Neuronal stem cell (in vitro differentiated cells): ENCODE measurements around the gene MARK4.
A peak's percentile ranks its signal among the peaks of the same experiment; 100 is the strongest.

Source experiments
- DNase-seq: peaks from one replicate; pipeline ENCODE4 v3.0.0-alpha.2; 2013; ENCODE audit warnings: low spot score
- H2AFZ ChIP-seq: one replicate; pipeline ENCODE4 v1.6.1; 2013; ENCODE audit warnings: mild to moderate bottlenecking, low read length, inconsistent platforms
- H2AK5ac ChIP-seq: 2 replicates; pipeline ENCODE4 v1.6.1; 2013; ENCODE audit warnings: low read depth, mild to moderate bottlenecking, inconsistent platforms, low read length, moderate library complexity, mixed read lengths
- H2BK120ac ChIP-seq: 2 replicates; pipeline ENCODE4 v1.6.1; 2013; ENCODE audit warnings: low read depth, mild to moderate bottlenecking, inconsistent platforms, low read length, moderate library complexity, mixed read lengths
- H2BK12ac ChIP-seq: one replicate; pipeline ENCODE4 v1.6.1; 2013; ENCODE audit warnings: low read length, inconsistent platforms
- H2BK15ac ChIP-seq: 2 replicates; pipeline ENCODE4 v1.6.1; 2013; ENCODE audit warnings: mild to moderate bottlenecking, low read length, inconsistent platforms, mixed read lengths
- H2BK5ac ChIP-seq: one replicate; pipeline ENCODE4 v1.6.1; 2013; ENCODE audit warnings: inconsistent platforms, mild to moderate bottlenecking, low read length, moderate library complexity
- H3K14ac ChIP-seq: one replicate; pipeline ENCODE4 v1.6.1; 2013; ENCODE audit warnings: low read length, inconsistent platforms
- H3K18ac ChIP-seq: 2 replicates; pipeline ENCODE4 v1.6.1; 2013; ENCODE audit warnings: low read length, inconsistent platforms
- H3K23ac ChIP-seq: 2 replicates; pipeline ENCODE4 v1.6.1; 2013; ENCODE audit warnings: low read depth, mild to moderate bottlenecking, mixed read lengths, low read length, inconsistent platforms; ENCODE audit not compliant: poor library complexity
- H3K27ac ChIP-seq: replicated peaks from 3 replicates; pipeline ENCODE4 v1.5.1; 2013; ENCODE audit warnings: low read length, inconsistent platforms
- H3K27me3 ChIP-seq, 3 experiments: 2 replicates each; pipeline ENCODE4 v1.6.1; 2013; ENCODE audit warnings: low read length in 3 of 3, mild to moderate bottlenecking in 2 of 3, inconsistent platforms in 1 of 3, low read depth in 1 of 3, mixed read lengths in 1 of 3, moderate library complexity in 1 of 3; ENCODE audit not compliant: control insufficient read depth in 3 of 3, insufficient read depth in 3 of 3
- H3K36me3 ChIP-seq, 2 donors: replicated peaks in 1 of 2; 2 replicates each; pipeline ENCODE4 v1.6.1; 2013; ENCODE audit warnings: low read length in 2 of 2; ENCODE audit not compliant: control insufficient read depth in 2 of 2, insufficient read depth in 2 of 2
- H3K4ac ChIP-seq: 2 replicates; pipeline ENCODE4 v1.6.1; 2013; ENCODE audit warnings: inconsistent platforms, mild to moderate bottlenecking, low read length, moderate library complexity
- H3K4me1 ChIP-seq, 2 donors: 1 replicate in 1 of 2; 2 replicates in 1 of 2; pipeline ENCODE4 v1.6.1; 2013; ENCODE audit warnings: low read length in 2 of 2, low read depth in 1 of 2; ENCODE audit not compliant: control insufficient read depth in 2 of 2, insufficient read depth in 1 of 2
- H3K4me2 ChIP-seq: one replicate; pipeline ENCODE4 v1.6.1; 2013; ENCODE audit warnings: mild to moderate bottlenecking, low read length, inconsistent platforms; ENCODE audit not compliant: insufficient read depth, poor library complexity, severe bottlenecking
- H3K4me3 ChIP-seq, 2 donors: 2 replicates each; pipeline ENCODE4 v1.5.1; 2013; ENCODE audit warnings: low read length in 2 of 2, mild to moderate bottlenecking in 2 of 2, inconsistent platforms in 1 of 2, moderate library complexity in 1 of 2
- H3K79me1 ChIP-seq: one replicate; pipeline ENCODE4 v1.6.1; 2013; ENCODE audit warnings: low read depth, mild to moderate bottlenecking, inconsistent platforms, low read length, moderate library complexity
- H3K9ac ChIP-seq: one replicate; pipeline ENCODE4 v1.6.1; 2013; ENCODE audit warnings: mild to moderate bottlenecking, low read depth, low read length, inconsistent platforms; ENCODE audit not compliant: poor library complexity
- H3K9me3 ChIP-seq, 2 donors: replicated peaks in 1 of 2; 2 replicates each; pipeline versions ENCODE3 to v1.6.1; 2013; ENCODE audit warnings: low read length in 2 of 2, mild to moderate bottlenecking in 2 of 2, inconsistent platforms in 1 of 2, low read depth in 1 of 2, mixed read lengths in 1 of 2, moderate library complexity in 1 of 2; ENCODE audit not compliant: control insufficient read depth in 2 of 2, insufficient read depth in 1 of 2
- H4K8ac ChIP-seq: one replicate; pipeline ENCODE4 v1.6.1; 2013; ENCODE audit warnings: low read depth, mild to moderate bottlenecking, inconsistent platforms, low read length, moderate library complexity
- H4K91ac ChIP-seq: one replicate; pipeline ENCODE4 v1.6.1; 2013; ENCODE audit warnings: low read length, low read depth, mild to moderate bottlenecking, inconsistent platforms; ENCODE audit not compliant: poor library complexity
- WGBS, 2 donors: extraction: QIAGEN DNeasy Blood & Tissue Kit; methylation state at CpG; one replicate each; pipeline ENCODE4 v1.1.7; 2013; ENCODE audit warnings: missing lambda C conversion rate in 2 of 2, mixed read lengths in 1 of 2; ENCODE audit not compliant: insufficient read length in 2 of 2, insufficient replicate concordance in 1 of 2; ENCODE audit errors: extremely low coverage in 2 of 2; 5-methylcytosine and 5-hydroxymethylcytosine counted together

MARK4 gene

GRCh38 chr19:45293682-45294081 lies 42.6 kb downstream of the MARK4 start:
- H3K9me3 ChIP-seq: peaks cover 4 to 20% of the 10 kb centered on the region in 2 donors
- no peak overlapping the region for H2AK5ac ChIP-seq
- H2AFZ ChIP-seq: no peak overlapping the region
- H3K4me1 ChIP-seq: no peaks in the 10 kb centered on the region
- no peak overlapping the region for H4K8ac ChIP-seq
- no peak overlapping the region for H2BK12ac ChIP-seq
- peaks cover 36 to 78% of the 10 kb centered on the region in 2 donors for H3K36me3 ChIP-seq
- no peak overlapping the region for H2BK120ac ChIP-seq
- no peak overlapping the region for H4K91ac ChIP-seq
- H3K4ac ChIP-seq: no peak overlapping the region
- no peak overlapping the region for H3K4me2 ChIP-seq
- H3K14ac ChIP-seq: no peak overlapping the region
- no peak overlapping the region for H3K9ac ChIP-seq
- no peaks in the 10 kb centered on the region for H3K79me1 ChIP-seq
- no peaks in the 10 kb centered on the region for H3K27me3 ChIP-seq
- no peak overlapping the region for H3K23ac ChIP-seq
- H2BK15ac ChIP-seq: no peak overlapping the region
- H2BK5ac ChIP-seq: no peak overlapping the region
- DNase-seq: no peak
- no peak overlapping the region for H3K27ac ChIP-seq
- no peak overlapping the region for H3K4me3 ChIP-seq
- WGBS, 2 donors: no CpG with 5 or more reads among the region's 4 CpGs
- no peak overlapping the region for H3K18ac ChIP-seq

- H2BK15ac ChIP-seq: no peak overlapping the region
- H3K18ac ChIP-seq: no peak overlapping the region
- H3K79me1 ChIP-seq: no peaks in the 10 kb centered on the region
- H2AFZ ChIP-seq: no peak overlapping the region
- no peaks in the 10 kb centered on the region for H3K27me3 ChIP-seq
- H3K9ac ChIP-seq: no peak overlapping the region
- H4K91ac ChIP-seq: no peak overlapping the region
- peaks cover 4 to 20% of the 10 kb centered on the region in 2 donors for H3K9me3 ChIP-seq
- H3K4me3 ChIP-seq: no peak overlapping the region
- H2BK12ac ChIP-seq: no peak overlapping the region
- no peak overlapping the region for H3K14ac ChIP-seq
- H3K4ac ChIP-seq: no peak overlapping the region
- H2BK5ac ChIP-seq: no peak overlapping the region
- H3K4me2 ChIP-seq: no peak overlapping the region
- no peak overlapping the region for H2BK120ac ChIP-seq
- no peaks in the 10 kb centered on the region for H3K4me1 ChIP-seq
- WGBS, 2 donors: no CpG with 5 or more reads among the region's 12 CpGs
- peak overlapping the region; percentile 39 for H3K23ac ChIP-seq
- H4K8ac ChIP-seq: no peak overlapping the region
- peaks cover 36 to 81% of the 10 kb centered on the region in 2 donors for H3K36me3 ChIP-seq
- no peak overlapping the region for H3K27ac ChIP-seq
- no peak for DNase-seq
- H2AK5ac ChIP-seq: no peak overlapping the region
Observed at GRCh38 chr19:45294291-45295029, 43.4 kb downstream of the MARK4 start.

- H4K8ac ChIP-seq: no peak overlapping the region
- no peak overlapping the region for H2BK120ac ChIP-seq
- no peak overlapping the region for H3K18ac ChIP-seq
- no peaks in the 10 kb centered on the region for H3K79me1 ChIP-seq
- no peak overlapping the region for H2AFZ ChIP-seq
- H2BK15ac ChIP-seq: no peak overlapping the region
- no peak overlapping the region for H3K14ac ChIP-seq
- H2BK5ac ChIP-seq: no peak overlapping the region
- peaks cover 36 to 78% of the 10 kb centered on the region in 2 donors for H3K36me3 ChIP-seq
- H2AK5ac ChIP-seq: no peak overlapping the region
- no peak overlapping the region for H2BK12ac ChIP-seq
- H3K9ac ChIP-seq: no peak overlapping the region
- peaks cover 4 to 20% of the 10 kb centered on the region in 2 donors for H3K9me3 ChIP-seq
- no peak overlapping the region for H3K23ac ChIP-seq
- H3K4me2 ChIP-seq: no peak overlapping the region
- no peak overlapping the region for H3K4me3 ChIP-seq
- no peak overlapping the region for H4K91ac ChIP-seq
- no peaks in the 10 kb centered on the region for H3K4me1 ChIP-seq
- H3K27me3 ChIP-seq: no peaks in the 10 kb centered on the region
- DNase-seq: no peak
- H3K27ac ChIP-seq: no peak overlapping the region
- H3K4ac ChIP-seq: no peak overlapping the region
Observed at GRCh38 chr19:45295873-45296272, 44.8 kb downstream of the MARK4 start.

- WGBS, 2 donors: no CpG with 5 or more reads among the region's 4 CpGs
- Histone ChIP-seq H3K79me1 (no peaks in the 10 kb centered on the region), H3K9ac (peak overlapping the region; percentile 10), H3K4me2 (no peak overlapping the region), H3K27ac (no peak overlapping the region), H3K4me3 (no peak overlapping the region), H2AK5ac (no peak overlapping the region), H3K18ac (no peak overlapping the region), H3K36me3 (peaks cover 33 to 74% of the 10 kb centered on the region in 2 donors), H3K23ac (no peak overlapping the region), H3K4me1 (no peaks in the 10 kb centered on the region), H2AFZ (no peak overlapping the region), H3K14ac (no peak overlapping the region), H3K4ac (no peak overlapping the region), H2BK15ac (no peak overlapping the region), H3K9me3 (peaks cover 4 to 20% of the 10 kb centered on the region in 2 donors), H3K27me3 (no peaks in the 10 kb centered on the region), H2BK12ac (no peak overlapping the region), H4K8ac (no peak overlapping the region), H2BK120ac (no peak overlapping the region), H2BK5ac (no peak overlapping the region), H4K91ac (no peak overlapping the region)
- no peak for DNase-seq
Observed at GRCh38 chr19:45296355-45296754, 45.3 kb downstream of the MARK4 start.
